ENCODE data around the gene CALHM5.

- TF ChIP-seq CTCF (IDR thresholded peaks at IDR 0.05) (no peak), POLR2A (IDR thresholded peaks at IDR 0.05) (no peak), POLR2AphosphoS5 (IDR thresholded peaks at IDR 0.05) (no peak)
Observed at GRCh38 chr6:116485559-116486184, 25.8 kb upstream of the CALHM5 start.
